Measurements from ENCODE around the gene PFDN1. TPM values are rescaled to one million over a fixed set of nuclear protein-coding genes. Genes with fewer than 3 reads are reported as not detected.
A peak's percentile ranks its signal among the peaks of the same experiment; 100 is the strongest.

PFDN1 gene
- 10 to 100 TPM; 75.0 to 95.8 (median 89.0) TPM for total RNA-seq (2021; fragmentation: NEBNext Ultra II Directional; extraction: Animal tissue kit (Norgen Biotek cat#: 25700))
- long read RNA-seq, transcript PFDN1-203 (3 exons, 1,091 nt) = minor isoform, 16 of 91 reads
- long read RNA-seq, transcript PFDN1-201 (4 exons, 1,352 nt) = major isoform, 62 of 91 reads
- long read RNA-seq, partial matches to known transcripts = 3 of 91 reads
- long read RNA-seq, other reads (novel, unspliced or antisense) = 8 of 91 reads

GRCh38 chr5:140302786-140303639, at the start of gene PFDN1:
PFDN1 (minus strand) TSS chr5:140303101; CDS start chr5:140303073, 28 bp downstream.
- Mint-ChIP-seq H3K27ac (peak within 1 kb of the TSS; percentile 98), H3K4me1 (ENCODE audit: low read depth) (peaks cover 48% of the 10 kb centered on the region), H3K9me3 (no peaks in the 10 kb centered on the region), H3K27me3 (ENCODE audit: insufficient read depth) (no peaks in the 10 kb centered on the region), H3K4me3 (peak within 1 kb of the TSS; percentile 99), H3K36me3 (ENCODE audit: low read depth) (peaks cover 11% of the 10 kb centered on the region; the same call in 1 of the 2 replicates)
- DNase-seq = peak; percentile 93
- TF ChIP-seq CTCF (IDR thresholded peaks at IDR 0.05) = no peak

DNA sequence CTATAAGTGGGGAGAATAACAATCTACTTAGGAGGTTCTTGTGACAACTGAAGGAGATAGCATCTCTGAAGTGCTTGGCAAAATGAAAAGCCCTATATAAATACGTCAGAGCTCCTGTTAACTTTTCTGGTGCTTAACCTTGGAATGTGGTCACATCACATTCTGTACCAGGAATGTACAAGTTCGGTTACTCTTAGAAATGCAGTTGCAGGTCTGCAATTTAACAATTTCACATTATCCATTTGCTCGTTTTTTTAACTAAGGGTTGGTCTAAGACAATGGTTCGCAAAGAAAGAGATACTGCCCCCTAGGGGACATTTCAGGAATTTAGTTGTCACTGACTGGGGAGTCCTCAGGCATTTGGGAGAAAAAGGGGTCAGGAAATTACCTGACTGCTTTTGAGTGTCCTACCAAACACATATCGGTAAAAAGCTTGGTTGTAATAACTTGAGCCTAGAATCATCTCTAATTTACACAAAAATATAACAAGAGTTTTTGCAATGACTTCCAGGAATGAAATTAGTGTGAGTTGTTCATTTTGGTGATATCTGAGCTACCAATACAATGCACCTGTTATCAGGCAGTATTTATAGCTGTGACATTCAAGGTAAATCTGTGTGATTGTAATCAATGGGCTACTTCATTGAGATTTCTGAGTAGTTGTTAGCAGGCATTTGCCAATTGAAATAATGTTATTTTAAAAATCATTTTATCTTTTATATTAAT, 48.9 kb upstream of the PFDN1 start:
- TF ChIP-seq CTCF (IDR thresholded peaks at IDR 0.05) = peak; percentile 97
- peak; percentile 69 for DNase-seq
- H3K4me1 Mint-ChIP-seq (ENCODE audit: low read depth) = peaks cover 33% of the 10 kb centered on the region
- no peaks in the 10 kb centered on the region for H3K9me3 Mint-ChIP-seq
- H3K4me3 Mint-ChIP-seq = no peak overlapping the region
- peaks cover 1% of the 10 kb centered on the region for H3K27me3 Mint-ChIP-seq (ENCODE audit: insufficient read depth)
- no peak overlapping the region for H3K27ac Mint-ChIP-seq
- H3K36me3 Mint-ChIP-seq (ENCODE audit: low read depth) = no peaks in the 10 kb centered on the region

- Mint-ChIP-seq H3K27ac (no peak overlapping the region), H3K27me3 (ENCODE audit: insufficient read depth) (peaks cover 1% of the 10 kb centered on the region), H3K4me1 (ENCODE audit: low read depth) (peaks cover 51% of the 10 kb centered on the region), H3K36me3 (ENCODE audit: low read depth) (peaks cover 2% of the 10 kb centered on the region; the same call in 1 of the 2 replicates), H3K9me3 (no peaks in the 10 kb centered on the region), H3K4me3 (no peak overlapping the region)
- DNase-seq = peak; percentile 38
- TF ChIP-seq CTCF (IDR thresholded peaks at IDR 0.05) = no peak
Measured at GRCh38 chr5:140349244-140349643, 46.3 kb upstream of the PFDN1 start.

DNA sequence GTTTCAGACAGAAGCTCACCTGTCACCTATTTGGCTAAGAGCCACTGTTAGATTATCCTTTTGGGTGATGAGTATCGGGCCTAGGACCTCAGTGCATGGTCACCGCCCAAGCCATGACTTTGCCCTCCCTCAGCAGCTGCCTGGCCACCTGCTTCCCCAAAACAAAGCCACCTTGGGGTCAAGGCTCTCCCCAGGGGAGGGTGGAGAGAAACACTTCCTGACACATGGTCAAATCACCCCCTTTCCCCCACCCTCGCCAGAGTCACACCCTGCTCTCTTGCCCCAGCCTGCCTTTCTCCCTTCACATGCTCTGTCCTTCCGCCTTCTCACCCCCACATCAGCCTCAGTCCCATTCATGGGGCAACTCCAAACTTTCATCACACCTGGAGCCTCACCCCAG, 45.2 kb upstream of the PFDN1 start:
- Mint-ChIP-seq H3K36me3 (ENCODE audit: low read depth) (peaks cover 4% of the 10 kb centered on the region; the same call in 1 of the 2 replicates), H3K27me3 (ENCODE audit: insufficient read depth) (peaks cover 1% of the 10 kb centered on the region), H3K4me1 (ENCODE audit: low read depth) (peaks cover 61% of the 10 kb centered on the region), H3K9me3 (no peaks in the 10 kb centered on the region), H3K27ac (no peak overlapping the region), H3K4me3 (no peak overlapping the region)
- no peak for TF ChIP-seq CTCF (IDR thresholded peaks at IDR 0.05)
- no peak for DNase-seq

DNA sequence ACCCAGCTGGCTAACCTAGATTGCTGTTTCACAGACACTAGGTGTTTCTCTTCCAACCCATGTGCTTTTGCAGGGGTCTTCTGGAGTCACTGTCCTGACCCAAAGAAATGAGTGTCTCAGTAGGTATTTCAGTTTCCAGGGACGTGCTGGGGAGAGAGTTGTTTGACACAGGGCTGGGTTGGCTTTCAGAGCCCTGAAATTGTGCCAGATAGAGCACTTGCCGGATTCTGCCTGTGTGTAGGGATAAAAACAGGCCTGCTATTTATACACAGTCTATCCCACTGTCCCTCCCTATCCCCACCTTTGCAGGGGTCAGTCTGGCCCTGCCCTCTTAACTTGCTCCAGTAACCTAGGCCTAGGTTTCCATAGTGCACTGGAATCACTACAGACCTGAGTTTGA, 44.5 kb upstream of the PFDN1 start:
- peaks cover 4% of the 10 kb centered on the region; the same call in 1 of the 2 replicates for H3K36me3 Mint-ChIP-seq (ENCODE audit: low read depth)
- no peak for TF ChIP-seq CTCF (IDR thresholded peaks at IDR 0.05)
- peak overlapping the region; percentile 6; the same call in 1 of the 2 replicates for H3K27ac Mint-ChIP-seq
- peaks cover 69% of the 10 kb centered on the region for H3K4me1 Mint-ChIP-seq (ENCODE audit: low read depth)
- H3K27me3 Mint-ChIP-seq (ENCODE audit: insufficient read depth) = peaks cover 3% of the 10 kb centered on the region
- no peaks in the 10 kb centered on the region for H3K9me3 Mint-ChIP-seq
- peak overlapping the region; percentile 90; the same call in 1 of the 2 replicates for H3K4me3 Mint-ChIP-seq
- no peak for DNase-seq
